GM19351 (cell line): ENCODE results near the gene AR.
"Not testable (repeated sequence)": the region's sequence is repeated elsewhere in the genome, so short reads cannot be mapped to it uniquely, and the experiment has no call there.

Source experiments
- ATAC-seq: cut with Tn5 transposase; IDR thresholded peaks from one replicate; pipeline ENCODE4 v1.9.1; 2021; ENCODE audit warnings: mild to moderate bottlenecking, moderate library complexity; ENCODE audit not compliant: unreplicated experiment

AR gene

GRCh38 chrX:67622053-67622585 lies 78.3 kb downstream of the AR start:
- ATAC-seq, result no peak

DNA sequence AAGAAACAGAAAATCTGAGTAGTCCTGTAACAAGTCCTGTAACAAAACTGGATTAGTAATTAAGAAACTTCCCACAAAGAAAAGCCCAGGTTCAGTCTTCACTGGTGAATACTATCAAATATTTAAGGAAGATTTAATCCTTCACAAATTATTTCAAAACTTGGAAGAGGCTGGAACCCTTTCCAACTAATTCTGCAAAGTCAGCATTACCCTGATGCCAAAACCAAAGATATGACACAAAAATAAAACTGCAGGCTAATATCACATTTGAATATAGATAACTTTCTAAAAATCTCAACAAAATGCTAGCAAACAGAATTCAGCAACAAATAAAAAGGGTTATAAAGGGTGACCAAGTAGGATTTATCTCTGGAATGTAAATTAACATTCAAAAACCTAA lies 80.5 kb downstream of the AR start:
- ATAC-seq, result no peak

DNA sequence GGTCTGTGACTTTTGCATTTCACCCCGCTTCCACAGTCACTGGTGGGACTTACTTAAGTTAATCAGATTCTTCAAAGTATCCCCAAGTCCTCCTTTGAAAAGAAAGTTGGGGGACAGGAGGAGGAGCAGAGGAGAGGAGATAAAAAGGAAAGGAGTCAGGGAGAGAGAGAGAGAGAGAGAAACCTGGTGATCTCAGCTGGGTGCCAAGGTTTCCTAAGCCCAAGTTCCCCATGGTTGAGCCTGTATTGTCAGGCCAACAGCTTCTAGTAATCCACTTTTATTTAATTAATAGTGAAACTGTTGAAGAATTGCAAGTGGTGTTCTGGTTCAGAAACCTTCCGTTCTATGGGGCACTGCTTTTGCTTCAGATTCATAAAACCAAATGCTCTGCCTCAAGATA lies 91.6 kb downstream of the AR start:
- no peak for ATAC-seq

DNA sequence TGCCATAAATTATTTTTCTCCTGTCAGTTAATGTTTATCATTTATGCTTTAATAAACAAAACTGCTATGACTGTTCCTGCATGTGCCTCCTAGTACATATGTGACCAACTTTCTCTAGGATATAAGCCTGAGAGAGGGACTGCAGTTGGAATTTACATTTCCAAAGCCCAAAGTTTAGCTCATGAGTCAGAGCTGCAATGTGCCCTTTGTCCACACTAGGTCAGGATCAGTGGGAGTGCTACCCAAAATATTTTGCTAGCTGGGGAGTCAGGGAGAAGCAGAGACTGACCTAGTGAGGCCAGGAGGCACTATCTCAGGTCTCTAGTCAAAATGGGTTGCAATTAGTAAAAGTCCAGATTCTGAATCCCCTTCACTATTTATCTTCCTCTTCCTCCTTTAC lies 92.7 kb downstream of the AR start:
- no peak for ATAC-seq

DNA sequence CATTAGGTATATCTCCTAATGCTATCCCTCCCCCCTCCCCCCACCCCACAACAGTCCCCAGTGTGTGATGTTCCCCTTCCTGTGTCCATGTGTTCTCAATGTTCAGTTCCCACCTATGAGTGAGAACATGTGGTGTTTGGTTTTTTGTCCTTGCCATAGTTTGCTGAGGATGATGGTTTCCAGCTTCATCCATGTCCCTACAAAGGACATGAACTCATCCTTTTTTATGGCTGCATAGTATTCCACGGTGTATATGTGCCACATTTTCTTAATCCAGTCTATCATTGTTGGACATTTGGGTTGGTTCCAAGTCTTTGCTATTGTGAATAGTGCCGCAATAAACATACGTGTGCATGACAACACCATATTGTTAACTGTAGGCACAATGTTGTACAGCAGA lies 93.5 kb downstream of the AR start:
- not testable (repeated sequence) for ATAC-seq

DNA sequence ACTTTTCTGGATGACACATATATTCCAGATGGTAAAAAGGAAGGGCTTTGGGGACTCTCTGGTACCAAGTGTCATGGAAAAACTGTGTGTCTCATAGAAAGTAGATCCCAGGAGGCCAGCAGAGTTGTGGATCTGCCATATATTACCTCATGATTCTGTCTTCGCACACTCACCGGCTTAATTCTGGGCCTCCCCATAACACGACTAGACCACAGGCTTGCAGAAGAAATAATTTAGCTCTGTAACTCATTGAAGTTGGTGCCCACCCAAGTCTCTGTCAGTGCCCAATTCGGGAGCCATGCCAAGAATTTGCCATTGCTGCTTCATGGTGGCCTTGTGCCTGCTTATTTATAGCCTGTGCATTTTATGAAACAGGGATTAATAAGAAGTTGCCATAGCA lies 104.5 kb downstream of the AR start:
- ATAC-seq, result no peak

GRCh38 chrX:67651437-67652142 lies 107.8 kb downstream of the AR start:
- ATAC-seq, result no peak

- no peak for ATAC-seq
Measured at GRCh38 chrX:67652543-67652942, 108.7 kb downstream of the AR start.

DNA sequence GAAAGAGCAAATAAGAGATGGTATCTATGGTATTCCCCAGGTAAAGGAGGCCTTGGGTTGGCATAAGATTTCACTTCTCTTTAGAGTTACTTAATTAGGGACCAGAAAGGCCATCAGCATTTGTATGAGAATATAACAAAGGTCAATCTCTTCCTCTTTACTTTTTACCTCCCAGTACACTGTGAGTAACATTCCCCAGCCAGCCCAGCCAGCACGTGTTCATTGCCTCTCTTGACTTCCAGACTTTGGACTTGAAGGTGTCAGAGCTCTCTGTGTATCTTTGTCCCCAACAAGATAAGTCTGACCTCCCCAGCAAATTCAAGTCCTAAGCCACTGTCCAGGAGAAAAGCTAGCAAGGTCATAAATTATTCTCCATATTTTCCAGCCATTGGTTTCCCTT lies 110.5 kb downstream of the AR start:
- ATAC-seq, result no peak

DNA sequence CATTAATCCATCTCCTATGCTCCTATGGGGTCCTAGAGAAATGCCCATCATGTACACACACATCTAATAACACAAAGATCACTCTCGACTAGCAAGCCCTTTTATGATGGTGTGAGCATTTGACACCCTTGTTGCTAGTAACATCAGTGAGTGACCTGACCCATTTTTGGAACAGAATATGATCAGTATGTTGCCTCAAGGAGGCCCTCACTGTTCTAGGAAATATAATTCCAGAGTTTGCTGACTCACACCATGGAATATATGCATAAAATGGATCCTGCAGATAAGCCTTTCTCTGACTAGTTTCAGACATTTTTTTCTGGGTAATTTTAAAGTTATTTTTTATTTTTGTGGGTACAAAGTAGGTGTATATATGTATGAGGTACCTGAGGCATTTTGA lies 121.8 kb downstream of the AR start:
- ATAC-seq, result no peak

DNA sequence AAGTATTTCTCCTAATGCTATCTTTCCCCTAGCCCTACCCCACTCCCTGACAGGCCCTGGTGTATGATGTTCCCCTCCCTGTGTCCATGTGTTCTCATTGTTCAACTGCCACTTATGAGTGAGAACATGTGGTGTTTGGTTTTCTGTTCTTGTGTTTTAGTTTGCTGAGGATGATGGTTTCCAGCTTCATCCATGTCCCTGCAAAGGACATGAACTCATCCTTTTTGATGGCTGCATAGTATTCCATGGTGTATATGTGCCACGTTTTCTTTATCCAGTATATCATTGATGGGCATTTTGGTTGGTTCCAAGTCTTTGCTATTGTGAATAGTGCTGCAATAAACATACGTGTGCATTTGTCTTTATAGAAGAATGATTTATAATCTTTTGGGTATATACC lies 126.9 kb downstream of the AR start:
- ATAC-seq, result not testable (repeated sequence)

DNA sequence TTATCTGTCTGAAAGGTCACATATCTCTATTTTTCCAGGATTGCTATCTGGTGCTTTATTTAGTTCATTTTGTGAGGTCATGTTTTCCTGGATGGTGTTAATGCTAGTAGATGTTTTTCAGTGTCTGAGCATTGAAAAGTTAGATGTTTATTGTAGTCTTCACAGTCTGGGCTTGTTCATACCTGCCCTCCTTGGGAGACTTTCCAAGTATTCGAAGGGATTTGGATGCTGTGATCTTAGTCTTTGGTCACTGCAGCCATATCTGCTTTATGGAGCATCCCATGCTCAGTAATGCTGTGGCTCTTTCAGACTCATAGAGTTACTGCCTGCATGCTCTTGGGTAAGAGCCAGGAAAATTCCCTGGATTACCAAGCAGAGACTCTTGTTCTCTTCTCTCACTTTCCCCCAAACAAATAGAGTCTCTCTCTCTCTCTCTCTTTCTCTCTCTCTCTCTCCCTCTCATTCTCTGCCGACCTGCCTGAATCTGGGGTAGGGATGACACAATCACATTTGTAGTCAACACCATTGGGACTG lies 130.0 kb downstream of the AR start:
- no peak for ATAC-seq

GRCh38 chrX:67674741-67675140 lies 130.9 kb downstream of the AR start:
- no peak for ATAC-seq

- ATAC-seq, result no peak
Measured at GRCh38 chrX:67684136-67684535, 140.3 kb downstream of the AR start.

- ATAC-seq, result no peak
Measured at GRCh38 chrX:67692246-67692645, 148.4 kb downstream of the AR start.

DNA sequence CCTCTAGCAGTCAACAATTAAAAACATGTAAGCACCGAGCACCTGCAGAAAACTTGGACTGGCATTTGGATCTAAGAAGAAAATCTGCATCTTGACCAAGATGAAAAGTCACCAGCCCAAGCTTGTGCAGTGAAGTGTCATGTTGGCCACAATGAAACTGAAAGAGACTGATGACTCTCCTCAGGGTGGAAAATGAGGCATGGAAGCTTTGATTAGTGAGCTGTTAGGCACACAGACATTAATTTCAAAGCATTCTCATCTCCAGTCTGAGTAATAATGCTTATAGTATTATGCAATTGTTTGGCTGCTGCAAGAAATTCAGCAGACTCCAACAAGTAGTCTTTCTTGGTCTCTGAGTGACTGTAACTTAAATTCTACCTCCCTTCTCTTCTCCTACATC lies 150.1 kb downstream of the AR start:
- ATAC-seq, result no peak

DNA sequence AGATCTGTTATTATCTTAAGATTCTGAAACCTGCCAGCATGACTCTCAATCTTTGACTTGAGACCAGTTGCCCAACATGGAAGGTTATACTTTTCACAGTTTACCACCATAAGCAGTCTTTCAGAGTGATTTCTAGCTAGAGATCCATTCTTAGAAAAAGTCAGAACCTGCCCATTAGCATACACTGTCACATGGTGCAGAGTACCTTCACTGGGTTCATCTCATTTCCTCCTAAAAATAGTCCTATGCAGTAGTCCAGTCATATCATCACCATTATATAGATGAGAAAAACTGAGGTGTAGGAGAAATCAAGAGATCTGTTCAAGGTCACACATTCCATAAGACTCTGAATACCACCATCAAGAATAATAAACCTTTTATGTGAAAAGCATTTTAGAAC lies 153.6 kb downstream of the AR start:
- ATAC-seq, result no peak

- ATAC-seq, result no peak
Measured at GRCh38 chrX:67700602-67701001, 156.8 kb downstream of the AR start.

DNA sequence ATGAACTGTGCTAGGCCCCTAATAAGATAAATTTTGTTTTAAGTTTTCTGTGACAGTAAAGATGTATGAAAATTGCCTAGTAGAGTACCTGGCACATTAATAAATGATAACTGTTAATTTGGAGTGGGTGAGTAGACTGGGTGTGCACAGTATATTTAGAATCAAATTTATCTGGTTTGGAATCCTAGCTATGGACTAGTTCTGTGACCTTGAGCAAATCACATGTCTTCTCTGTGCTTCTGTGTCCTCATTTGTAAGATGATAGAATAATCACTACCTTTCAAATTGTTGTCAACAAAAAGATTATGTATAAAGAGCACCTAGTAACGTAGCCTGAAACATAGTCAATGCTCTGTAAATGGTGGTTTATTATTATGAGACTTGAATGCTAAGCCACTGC lies 170.2 kb downstream of the AR start:
- no peak for ATAC-seq

DNA sequence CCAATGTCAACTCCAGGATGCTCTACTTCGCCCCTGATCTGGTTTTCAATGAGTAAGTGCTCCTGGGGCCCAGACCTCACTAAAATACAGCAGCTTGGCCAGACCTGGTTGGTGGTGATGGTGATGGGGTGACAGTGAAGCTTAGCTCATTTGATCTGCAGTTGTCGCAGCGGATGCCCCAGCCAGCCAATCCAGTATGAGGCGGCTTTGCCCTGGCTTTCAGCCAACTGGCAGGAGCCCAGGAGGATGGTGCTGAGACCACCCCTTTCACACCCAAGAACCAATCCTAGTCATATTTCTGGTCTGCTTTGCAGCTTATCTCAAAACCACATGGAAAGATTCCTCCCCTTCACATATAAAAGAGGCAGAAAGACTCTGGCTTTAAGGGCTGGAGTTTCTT lies 173.8 kb downstream of the AR start:
- no peak for ATAC-seq

DNA sequence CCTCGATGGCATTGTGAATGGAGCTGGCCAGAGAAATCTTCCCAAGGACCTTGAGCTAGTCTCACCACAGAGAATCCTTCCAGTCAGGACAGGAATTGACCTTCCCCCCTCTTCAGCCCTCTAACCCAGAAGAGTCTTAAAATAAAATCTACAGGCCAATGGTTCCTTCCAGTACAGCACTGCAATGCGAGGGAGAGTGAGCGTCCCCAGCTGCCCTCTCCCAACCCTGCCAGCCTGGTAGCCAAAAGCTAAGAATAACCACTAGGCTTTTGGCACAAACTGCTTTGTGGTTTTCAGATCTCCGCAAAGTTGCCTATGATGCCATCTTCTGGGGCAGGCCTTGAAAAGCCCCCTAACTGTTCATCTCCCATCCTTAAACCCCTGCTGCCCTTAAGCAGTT lies 175.1 kb downstream of the AR start:
- no peak for ATAC-seq

DNA sequence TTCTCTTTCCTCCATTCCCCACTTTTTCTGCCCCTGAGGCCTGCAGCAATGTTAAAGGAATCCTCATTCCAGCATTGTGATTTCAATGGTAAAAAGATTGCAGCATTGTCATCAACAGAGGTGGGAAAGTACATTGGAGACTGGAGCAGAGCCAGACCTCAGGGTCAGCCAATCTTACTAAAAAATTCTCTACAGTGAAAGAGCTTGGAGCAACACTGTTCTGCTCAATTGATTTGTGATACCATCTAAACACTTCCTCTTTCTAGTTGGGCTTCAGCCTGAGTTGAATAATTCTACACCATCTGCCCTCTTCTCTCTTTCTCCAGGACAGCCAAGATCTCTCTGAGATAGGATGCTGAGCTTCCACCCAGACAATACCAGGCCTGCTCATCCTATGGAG lies 176.5 kb downstream of the AR start:
- ATAC-seq, result no peak

DNA sequence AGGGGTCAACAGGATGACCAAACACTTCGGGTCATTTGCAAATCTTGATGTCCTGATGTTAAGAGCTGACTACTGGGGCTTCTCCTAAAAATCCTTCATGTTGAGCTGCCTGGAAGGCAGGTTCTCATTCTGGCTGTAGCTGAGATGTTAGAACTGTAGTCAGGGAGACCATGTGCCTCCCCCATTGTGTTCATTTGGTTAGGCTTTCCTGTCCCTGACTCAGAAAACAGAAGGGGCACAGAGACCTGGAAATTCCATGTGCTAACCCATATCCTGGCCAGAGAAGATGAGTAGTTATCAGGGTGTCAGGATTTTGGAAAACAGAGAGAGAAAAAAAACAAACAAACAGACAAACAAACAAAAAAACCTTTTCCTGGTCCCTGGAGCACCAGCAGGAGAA lies 177.5 kb downstream of the AR start:
- ATAC-seq, result no peak
